Activated gamma-delta T cell (primary cell): ENCODE data around the gene GALNT2.

ENCODE experiments used
- DNase-seq: peaks from one replicate; lab custom pipeline; 2025; lab: John Stamatoyannopoulos, UW

Gene GALNT2

DNA sequence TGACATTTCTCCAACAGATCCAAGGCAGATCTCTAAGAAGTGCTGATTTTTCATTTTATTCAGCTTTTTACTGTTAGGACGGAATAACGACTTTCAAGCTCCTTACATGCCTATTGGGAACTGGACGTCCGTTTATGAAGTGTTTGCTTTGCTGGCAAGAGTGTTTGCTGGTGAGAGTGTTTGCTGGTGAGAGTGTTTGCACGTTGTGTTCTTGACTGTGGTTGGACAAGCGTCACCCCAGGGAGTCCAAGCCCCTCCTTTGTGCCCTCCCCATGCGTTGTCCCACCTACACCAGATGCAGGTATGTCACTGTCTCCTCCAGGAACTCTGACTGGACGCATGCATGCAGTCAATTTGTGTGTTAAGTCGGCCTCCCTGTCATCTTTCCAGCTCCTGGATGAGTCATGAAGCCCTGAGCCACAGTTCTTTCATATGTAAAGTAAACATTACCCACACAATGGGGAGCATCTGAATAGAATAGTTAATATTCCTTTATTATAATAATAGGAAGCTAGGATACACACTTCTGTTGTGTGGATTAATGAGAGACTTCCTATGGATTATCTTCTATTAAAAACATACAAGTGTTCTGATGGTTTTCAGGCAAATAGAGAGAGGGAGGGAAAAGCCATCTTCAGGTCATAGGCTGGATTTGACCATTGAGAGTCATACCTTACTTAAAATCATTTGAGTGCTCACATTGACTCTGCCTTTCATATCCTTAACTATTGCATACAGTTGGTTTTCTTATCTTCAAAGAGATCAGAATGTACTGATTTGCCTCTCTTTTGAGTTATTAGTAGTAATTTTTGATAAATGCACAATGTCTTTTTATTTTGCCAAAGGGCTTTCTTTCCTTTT lies 119.2 kb downstream of the GALNT2 start:
- DNase-seq = no peak

DNA sequence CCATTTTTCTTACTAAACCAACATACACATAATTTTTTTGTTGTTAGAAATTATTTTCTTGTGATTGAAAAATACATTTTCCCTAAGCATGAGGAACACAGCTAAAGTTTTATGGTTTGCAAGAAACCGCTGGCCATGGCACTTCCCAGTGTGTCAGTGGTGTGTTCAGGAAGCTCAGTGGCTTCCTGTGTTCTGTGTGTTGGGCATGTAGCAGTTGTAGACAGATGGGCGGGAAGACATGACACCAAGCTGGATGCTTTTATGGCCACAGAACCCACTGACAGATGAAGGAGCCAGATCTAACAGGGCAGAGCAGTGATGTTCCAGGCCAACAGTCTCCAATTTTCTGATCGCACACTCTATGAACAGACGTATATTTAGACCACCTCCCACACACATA lies 119.8 kb downstream of the GALNT2 start:
- DNase-seq = no peak

DNA sequence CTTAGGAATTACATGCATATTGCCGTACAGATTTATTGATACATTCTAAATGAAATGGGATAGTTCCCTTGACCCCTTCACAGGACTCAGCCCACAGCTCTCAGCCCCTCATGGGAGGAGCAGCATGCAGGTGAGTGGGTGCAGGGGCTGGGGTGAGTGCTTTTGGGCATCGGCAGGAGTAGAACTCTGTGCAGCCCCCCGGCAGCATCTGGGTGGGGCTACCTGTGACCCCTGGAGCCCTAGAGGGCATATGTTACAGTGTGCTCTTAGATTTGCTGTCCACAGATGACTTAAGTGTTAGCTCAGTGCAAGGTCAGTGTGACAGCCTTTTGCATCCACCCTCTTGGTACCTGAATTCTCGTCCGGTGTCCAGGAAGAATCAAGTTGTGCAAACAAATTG lies 120.3 kb downstream of the GALNT2 start:
- no peak for DNase-seq

DNA sequence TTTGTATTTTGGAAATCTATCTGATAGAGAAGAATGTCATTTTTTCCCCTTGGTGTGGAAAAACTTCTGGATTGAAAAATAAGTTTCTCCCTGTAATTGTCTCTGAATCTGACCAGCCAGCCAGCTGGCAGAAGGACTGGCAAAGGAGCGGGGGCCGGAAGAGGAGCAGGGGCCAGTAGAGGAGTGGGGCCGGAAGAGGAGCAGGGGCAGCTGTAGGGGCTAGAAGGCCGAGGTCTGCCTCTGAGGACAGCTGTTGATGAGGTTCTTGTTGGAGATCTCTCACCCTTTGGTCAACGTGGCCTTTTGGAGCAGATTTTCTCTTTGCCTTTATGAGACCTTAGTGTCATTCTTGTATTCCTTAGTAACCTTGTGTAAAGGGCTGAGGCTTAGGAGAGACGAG lies 121.8 kb downstream of the GALNT2 start:
- no peak for DNase-seq

DNA sequence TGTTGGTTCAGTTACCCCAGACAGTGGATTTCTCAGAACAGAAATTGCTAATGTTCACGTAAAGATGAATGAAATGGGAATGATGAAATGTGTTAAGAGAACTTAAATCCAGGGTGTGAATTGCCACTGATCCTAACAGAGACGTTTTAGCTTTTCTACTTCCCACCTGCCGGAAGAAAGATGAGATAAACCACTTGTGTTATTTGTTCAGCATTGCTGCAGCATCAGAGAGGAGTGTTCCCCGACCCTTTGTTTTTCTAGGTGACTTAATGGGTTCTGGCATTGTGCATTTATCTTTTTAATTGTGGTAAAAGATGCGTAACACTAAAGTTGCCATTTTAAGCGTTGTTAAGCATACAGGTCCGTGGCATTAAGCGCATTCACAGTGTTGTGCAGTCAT lies 122.3 kb downstream of the GALNT2 start:
- DNase-seq = no peak

DNA sequence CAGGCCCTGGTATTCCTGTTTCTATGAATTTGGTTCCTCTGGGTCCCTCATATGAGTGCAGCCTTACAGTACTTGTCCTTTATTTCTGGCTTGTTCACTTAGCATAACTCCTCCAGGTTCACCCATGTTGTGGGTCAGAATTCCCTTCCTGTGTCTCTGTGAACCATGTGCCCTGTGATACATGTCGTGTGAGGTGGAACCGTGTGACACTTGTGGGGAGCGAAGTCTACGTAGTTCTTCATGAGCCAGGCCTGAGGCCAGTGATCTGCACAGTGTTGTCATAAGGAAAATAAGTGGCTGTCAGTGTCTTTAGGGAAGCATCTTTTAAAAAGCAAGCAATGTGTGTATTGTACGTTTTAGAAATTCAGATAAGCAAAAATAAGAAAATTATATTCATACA lies 122.8 kb downstream of the GALNT2 start:
- no peak for DNase-seq

DNA sequence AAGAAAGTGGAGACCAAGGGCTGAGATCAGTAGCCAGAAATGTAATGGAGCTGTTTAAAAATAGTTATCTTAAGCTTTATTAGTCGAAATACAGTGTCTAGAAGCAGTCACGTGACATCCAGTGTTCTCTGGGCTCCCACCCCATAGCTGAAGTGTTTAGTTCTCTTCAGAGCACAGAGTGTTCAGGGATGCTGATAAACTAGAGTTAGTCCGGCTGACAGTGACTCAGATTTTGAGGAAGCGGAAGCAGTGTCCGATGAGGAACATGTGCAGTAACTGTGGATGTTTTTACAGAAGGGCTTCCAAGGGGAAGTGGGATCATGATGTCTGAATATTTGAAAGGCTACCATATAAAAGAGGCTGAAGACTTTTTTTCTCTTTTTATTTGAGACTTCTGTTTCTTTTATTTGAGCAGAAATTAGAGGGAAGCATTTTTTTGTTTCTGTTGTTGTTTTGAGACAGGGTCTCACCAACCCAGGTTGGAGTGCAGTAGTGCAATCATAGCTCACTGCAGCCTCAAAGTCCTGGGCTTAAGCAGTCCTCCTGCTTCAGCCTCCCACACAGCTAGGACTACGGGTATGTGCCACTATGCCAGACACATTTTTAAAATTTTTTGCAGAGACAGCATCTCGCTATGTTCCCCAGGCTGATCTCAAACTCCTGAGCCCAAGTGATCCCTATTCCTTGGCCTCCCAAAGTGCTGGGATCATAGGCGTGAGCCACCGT lies 124.2 kb downstream of the GALNT2 start:
- no peak for DNase-seq

DNA sequence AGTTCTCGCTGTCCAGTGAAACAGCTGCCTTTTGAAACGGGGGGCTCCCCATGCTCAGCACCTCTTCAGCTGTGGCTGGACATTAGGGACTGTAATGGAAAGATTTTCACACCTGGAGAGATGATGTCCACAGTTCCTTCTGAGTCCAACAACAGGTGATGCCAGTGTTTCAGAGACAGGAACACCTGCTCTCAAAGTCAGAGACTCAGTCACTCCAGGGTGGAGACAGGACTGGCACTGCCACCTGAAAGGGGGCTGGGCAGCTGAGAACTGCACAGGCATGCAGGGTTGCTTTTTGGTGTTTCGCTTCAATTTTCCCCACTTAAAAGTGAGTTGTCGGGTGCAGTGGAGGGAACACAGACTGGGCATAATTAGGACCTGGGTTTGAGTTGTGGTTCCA lies 124.8 kb downstream of the GALNT2 start:
- no peak for DNase-seq

DNA sequence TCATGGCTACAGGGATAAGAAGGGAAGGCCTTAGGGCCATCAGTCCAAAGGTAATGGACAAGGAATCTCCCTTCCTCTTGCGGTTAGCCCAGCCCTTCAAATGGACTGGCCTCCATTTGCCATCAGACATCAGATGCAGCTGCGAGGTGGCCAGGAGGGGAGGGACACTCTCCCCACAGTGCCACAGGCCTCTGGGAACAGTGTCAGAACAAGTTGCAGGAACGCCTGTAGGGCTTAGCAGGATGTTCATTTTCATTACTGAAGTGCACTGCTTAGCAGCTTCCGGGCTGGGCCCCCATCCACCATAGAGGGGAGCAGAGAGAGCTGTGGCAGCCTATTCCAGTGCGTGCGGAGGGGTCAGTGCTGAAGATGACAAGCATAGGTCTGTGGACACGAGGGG lies 127.5 kb downstream of the GALNT2 start:
- DNase-seq = no peak

DNA sequence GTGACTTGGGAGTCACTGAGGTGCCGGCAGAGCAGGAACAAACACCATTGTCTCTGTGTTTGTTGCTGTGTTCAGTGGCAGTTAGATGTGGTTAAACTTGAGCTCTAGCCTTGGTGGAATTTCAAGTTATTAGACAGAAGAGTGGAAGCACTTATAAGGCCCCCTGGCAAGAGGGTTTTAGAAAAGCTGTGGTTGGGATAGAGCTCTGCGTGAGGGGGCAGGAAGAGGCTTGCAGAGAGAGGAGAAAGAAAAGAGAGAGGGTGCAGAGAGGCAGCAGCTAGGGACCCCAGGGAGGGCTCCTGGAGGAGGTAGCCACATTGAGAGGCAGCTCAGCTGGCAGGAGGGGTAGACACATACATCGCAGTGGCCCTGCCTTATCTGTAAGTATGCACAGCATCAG lies 128.2 kb downstream of the GALNT2 start:
- DNase-seq = no peak

DNA sequence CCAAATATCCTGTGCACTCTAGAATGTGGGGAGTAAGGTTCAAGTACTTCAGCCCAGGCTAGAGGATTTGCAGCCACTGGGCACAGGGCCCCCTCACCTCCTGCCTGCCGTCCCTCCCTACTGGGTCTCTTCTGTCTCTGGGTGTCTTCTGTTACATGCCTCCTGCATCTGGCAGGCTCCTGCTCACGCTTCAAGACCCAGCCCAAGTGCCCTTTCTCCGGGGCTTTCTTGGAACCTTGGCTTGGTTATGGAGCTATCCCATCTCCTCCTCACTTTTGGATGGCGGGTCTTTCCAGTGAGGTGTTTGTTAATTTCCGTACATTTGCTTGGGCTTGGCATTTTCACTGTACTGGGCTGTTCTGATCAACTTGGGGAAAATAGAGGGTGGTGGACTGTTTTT lies 129.0 kb downstream of the GALNT2 start:
- no peak for DNase-seq

DNA sequence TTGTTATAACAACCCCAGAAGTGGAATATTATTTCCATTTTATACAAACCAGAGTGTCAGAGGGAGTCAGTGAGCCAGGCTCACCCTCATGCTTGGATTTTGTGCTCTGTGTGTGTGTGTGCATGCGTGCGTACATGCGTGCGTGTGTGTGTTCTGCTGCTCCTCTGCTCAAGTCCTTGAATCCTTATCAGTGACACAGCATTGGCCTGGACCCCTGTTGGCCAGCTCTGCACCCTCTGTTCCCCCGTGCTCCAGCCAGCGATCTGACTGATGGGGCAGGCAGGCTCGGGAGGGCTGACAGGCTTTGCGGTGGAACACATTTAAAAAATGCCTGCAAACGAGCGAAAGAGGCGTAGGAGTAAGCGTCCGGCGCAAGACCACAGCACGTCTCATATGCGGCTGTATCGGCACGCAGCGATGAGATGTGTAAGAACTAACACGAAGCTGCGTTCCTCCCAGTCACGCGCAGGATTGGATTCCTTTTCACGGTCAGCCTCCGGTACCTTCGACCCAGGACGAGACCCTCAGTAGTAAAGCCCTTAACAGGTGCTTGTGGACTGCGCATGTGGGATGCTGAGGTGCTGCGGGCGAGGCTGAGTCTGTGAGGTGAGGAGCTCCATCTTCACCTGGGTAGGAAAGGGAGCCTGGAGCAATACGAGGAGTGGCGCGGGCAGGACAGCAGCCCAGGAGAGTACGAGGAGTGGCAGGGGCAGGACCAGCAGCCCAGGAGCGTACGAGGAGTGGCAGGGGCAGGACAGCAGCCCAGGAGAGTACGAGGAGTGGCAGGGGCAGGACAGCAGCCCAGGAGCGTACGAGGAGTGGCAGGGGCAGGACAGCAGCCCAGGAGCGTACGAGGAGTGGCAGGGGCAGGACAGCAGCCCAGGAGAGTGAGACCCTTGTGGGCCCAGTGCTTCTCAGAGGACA lies 130.9 kb downstream of the GALNT2 start:
- DNase-seq = no peak

DNA sequence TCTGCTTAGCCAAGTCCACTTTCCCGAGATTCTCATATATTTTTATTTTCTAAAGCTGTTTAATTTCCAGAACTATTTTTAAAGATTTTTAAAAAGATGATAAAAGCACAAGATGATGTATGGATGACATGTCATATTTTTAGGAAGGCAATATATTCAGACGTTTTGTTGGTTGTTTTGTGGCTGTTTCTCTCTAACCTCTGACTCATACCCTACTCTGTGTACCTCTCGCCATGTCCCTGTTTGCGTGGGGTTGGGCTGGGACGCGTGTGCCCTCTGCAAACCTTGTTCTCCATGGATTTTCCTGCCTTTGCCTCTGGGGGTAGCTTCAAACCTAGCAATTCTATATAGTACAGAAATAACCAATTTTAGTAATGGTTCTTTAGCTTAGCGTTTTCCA lies 132.0 kb downstream of the GALNT2 start:
- no peak for DNase-seq

DNA sequence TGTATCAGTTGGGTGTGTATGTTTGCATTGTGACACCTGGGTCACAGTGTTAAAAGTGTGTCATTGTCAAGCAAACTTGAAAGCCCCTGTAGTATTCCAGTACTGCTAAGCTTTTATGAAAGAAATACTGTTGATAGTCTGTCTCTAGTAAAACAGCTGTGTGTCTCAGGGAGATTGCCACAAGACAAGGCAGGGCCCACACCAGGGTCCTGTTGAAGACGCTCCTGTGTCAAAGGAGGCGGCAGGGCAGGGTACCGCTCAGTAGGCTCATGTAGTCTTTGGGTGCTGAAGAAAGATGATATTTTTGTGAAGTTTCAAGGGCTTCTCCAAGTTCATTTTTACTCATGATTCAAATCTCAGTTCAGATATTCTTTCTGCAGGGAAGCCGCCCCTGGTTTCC lies 132.5 kb downstream of the GALNT2 start:
- no peak for DNase-seq

DNA sequence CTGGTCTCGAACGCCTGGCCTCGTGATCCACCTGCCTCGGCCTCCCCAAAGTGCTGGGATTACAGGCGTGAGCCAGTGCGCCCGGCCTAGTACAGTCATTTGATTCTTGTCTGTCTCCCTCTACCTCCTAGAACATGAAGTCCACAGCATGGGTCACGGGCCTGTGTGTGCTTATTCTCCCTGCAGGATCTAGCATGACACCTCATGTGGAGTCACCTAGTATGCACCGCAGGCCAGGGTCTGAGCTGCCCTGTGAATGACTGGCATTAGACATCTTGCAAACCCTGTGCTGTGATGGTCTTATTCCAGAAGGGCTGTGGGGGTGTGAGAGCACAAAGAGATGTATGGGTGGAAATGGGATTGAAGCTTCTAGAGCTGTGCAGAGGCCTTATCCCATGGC lies 133.2 kb downstream of the GALNT2 start:
- DNase-seq = no peak

DNA sequence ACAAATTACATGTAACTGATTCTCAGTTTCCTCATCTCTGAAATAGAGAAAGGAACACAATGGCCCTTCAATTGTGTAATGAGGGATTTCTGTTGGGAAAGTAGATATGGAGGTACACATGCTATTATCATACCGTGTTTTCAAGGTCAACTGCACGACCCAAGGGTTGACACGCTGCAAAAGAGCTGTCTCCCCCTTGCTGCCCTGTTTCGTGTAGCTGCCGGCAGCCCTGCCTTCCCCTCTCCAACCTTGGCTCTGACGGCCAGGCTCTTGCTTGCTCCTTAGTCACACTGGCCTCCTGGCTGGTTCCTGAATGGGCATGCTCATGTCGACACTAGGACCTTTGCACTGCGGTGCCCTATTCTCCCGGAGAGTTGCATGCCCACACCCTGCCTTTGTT lies 134.4 kb downstream of the GALNT2 start:
- DNase-seq = no peak

DNA sequence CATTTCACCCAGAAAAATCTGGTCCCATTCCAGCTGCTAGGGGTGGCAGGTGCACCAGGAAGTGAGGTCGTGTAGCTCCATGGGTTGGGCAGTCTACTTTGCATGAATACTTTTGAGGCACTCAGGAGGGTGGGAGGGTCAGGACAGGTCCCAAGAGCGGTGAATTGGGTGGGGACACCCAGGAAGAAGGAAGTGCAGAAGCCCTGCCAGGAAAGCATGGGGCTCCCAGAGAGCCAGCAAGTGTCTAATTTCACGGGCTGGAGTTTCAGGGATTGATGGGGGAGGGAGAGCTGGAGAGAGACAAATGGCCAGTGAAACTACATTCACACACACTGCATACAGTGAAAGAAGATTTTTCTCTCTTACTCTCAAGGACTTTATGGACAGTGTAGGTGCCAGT lies 137.8 kb downstream of the GALNT2 start:
- DNase-seq = no peak

DNA sequence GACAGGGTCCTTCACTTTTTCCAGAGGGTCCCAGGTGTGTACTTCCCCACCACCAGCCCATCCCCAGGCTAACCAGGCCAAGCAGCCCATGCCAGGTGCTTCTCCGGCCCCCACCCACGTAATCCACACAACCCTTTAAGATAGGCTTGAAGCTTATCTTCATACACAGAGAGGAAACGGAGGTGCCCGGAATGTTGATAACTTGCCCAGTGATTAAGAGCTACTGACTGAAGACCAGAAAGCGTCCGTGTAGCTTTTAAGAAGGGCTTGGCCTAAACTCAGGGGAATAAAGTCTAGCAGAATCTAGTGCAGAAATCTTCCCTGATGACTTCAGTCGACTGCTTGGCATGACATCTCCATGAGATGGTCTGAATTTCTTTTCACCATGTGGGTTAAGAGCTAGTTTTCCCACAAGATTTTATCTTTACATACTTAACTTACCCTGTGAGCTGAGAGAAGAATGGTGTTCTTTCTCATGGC lies 138.7 kb downstream of the GALNT2 start:
- DNase-seq = no peak

DNA sequence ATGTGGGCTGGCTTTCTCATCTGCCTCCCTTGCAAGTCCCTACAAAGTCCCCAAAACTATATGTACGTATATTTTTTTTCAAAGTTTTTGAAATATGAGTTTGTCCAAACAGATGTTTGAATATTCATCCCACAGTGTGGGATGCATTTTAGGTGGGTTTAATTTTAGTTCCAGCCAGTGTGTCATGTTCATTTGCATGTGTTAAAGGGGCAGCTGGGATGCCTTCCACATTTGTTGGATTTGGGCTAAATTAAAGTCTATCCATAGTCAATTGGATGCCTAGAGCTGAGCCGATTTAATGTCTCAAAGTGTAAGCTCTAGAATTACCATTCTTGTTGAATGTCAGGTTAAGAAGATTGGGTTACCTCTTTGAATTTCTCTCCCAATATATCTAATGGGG lies 139.2 kb downstream of the GALNT2 start:
- DNase-seq = no peak

DNA sequence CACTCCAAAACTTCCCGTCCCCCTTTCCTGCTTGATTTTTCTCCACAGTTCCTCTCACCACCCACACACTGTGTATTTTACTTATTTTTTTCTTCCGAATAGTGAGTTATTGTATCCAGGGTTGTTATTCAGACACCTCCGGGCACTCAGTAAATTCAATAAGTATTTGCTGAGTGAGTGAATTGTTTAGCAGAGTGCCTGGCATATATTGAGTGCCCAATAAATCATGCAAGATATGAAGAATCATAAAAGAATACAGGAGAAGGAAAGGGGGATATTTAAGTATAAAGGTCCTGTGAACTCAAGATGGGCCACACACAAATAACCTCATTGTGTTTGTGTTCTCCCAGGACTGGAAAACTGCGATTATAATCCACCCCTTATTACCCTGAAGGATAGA lies 139.9 kb downstream of the GALNT2 start:
- no peak for DNase-seq

DNA sequence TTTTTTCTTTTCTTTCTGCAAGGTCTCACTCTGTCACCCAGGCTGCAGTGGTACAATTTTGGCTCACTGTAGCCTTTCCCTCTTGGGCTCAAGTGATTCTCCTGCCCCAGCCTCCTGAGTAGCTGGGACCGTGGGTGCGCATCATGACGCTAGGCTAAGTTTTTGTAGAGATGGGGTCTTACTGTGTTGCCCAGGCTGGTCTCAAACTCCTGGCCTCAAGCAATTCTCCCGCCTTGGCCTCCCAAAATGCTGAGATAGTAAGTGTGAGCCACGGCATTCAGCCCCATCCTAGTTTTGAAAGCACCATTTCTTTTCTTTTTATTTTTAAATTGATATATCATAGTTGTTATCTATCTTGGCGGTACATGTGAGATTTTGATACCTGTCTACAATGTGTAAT lies 140.6 kb downstream of the GALNT2 start:
- no peak for DNase-seq

DNA sequence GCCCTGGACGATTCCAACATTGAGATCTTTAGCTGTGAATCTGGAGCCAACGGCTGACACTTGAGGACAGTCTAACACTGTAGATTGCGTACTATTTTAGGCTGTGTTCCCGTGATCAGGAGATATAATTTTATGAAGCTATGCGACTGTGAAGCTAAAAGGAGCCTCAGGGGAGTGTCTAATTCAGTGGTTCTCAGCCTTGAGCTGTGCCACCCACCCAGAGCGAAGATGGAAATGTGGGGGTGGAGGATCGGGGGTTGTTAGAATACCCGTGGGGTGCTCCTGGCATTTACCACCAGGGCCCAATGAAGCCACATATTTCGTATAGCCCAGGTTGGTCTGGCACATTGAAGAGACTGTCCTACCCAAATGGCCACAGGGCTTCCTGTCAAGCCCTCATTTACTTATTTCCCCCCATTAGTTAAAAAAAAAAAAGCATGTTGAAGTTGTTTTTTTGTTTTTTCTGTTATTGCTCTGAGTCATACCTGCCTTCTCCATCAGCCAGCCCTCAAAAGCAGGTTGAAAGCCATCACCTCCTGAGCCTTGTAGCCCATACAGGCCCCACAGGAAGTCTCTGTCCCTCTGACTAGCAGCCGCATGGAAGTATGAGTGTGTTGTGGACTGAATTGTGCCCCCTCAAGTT lies 141.7 kb downstream of the GALNT2 start:
- DNase-seq = no peak
